B cell (primary cell): ENCODE measurements around the gene VN1R5. TPM values are rescaled to one million over a fixed set of nuclear protein-coding genes. Genes with fewer than 3 reads are reported as not detected.
"Not testable (repeated sequence)": the region's sequence is repeated elsewhere in the genome, so short reads cannot be mapped to it uniquely, and the experiment has no call there.

ENCODE experiments used
- ATAC-seq: fragments of 200-7000 bp; cut with Tn5 transposase; one replicate; pipeline ENCODE4 v1.10.0; 2021; ENCODE audit warnings: low read depth, mild to moderate bottlenecking, moderate number of reproducible peaks, moderate library complexity
- CTCF ChIA-PET: fragments of 350-600 bp; sonication (Branson Sonifier 250); formaldehyde crosslinking; loops from one replicate; lab custom pipeline; 2021; ENCODE audit warnings: antibody characterized with exemption, inconsistent platforms; lab: Charles Lee
- POLR2A ChIA-PET: fragments of 350-600 bp; sonication (Branson Sonifier 250); formaldehyde crosslinking; loops from one replicate; lab custom pipeline; 2021; ENCODE audit warnings: antibody characterized with exemption; lab: Charles Lee
- DNase-seq: peaks from one replicate; pipeline ENCODE4 v3.0.0; 2013
- H2AFZ ChIP-seq: 2 replicates; pipeline ENCODE4 v1.6.1; 2012; ENCODE audit warnings: mild to moderate bottlenecking, low read depth, low read length; ENCODE audit not compliant: insufficient read depth, poor library complexity, severe bottlenecking
- H3K27ac ChIP-seq, 2 donors: 1 replicate in 1 of 2; 2 replicates in 1 of 2; pipeline ENCODE4 v1.5.1; 2012 to 2013; ENCODE audit warnings: low read length in 2 of 2, mild to moderate bottlenecking in 2 of 2, moderate library complexity in 1 of 2
- H3K27me3 ChIP-seq, 4 experiments: fragments of 200-600 bp in 1 of 4; sonication (generic) in 1 of 4; replicated peaks in 1 of 4; 1 replicate in 2 of 4; 2 replicates in 2 of 4; pipeline versions ENCODE4 v1.6.1 to v1.7.0; 2013 to 2016; ENCODE audit warnings: low read length in 3 of 4, mild to moderate bottlenecking in 2 of 4, mixed read lengths in 1 of 4, moderate library complexity in 1 of 4; ENCODE audit not compliant: insufficient read depth in 4 of 4, control insufficient read depth in 3 of 4; ENCODE audit errors: control extremely low read depth in 1 of 4
- H3K36me3 ChIP-seq, 2 experiments: replicated peaks in 1 of 2; 1 replicate in 1 of 2; 2 replicates in 1 of 2; pipeline versions ENCODE4 v1.6.1 to v1.7.1; 2013; ENCODE audit warnings: low read length in 1 of 2; ENCODE audit not compliant: insufficient read depth in 2 of 2, control insufficient read depth in 1 of 2; ENCODE audit errors: control extremely low read depth in 1 of 2, extremely low read depth in 1 of 2
- H3K4me1 ChIP-seq, 2 donors: fragments of 200-600 bp in 1 of 2; sonication (generic) in 1 of 2; 1 replicate in 1 of 2; 2 replicates in 1 of 2; pipeline versions ENCODE4 v1.5.1 to v1.6.1; 2013 to 2017; ENCODE audit warnings: low read length in 2 of 2; ENCODE audit not compliant: control insufficient read depth in 2 of 2, insufficient read depth in 2 of 2
- H3K4me2 ChIP-seq: replicated peaks from 2 replicates; pipeline ENCODE3; 2012; ENCODE audit warnings: mild to moderate bottlenecking, low read depth, low read length; ENCODE audit not compliant: poor library complexity, severe bottlenecking
- H3K4me3 ChIP-seq, 5 experiments: fragments of 200-600 bp in 1 of 5; sonication (generic) in 1 of 5; 1 replicate in 3 of 5; 2 replicates in 2 of 5; pipeline versions ENCODE4 v1.5.1 to v1.7.0; 2011 to 2016; ENCODE audit warnings: low read length in 4 of 5, mild to moderate bottlenecking in 4 of 5, low read depth in 2 of 5, control low read depth in 1 of 5, moderate library complexity in 1 of 5; ENCODE audit not compliant: insufficient read depth in 1 of 5; ENCODE audit errors: control extremely low read depth in 1 of 5, extremely low read depth in 1 of 5
- H3K79me2 ChIP-seq: fragments of 200-600 bp; sonication (generic); one replicate; pipeline ENCODE4 v1.6.0; 2016; ENCODE audit warnings: low read length; ENCODE audit not compliant: control insufficient read depth, insufficient read depth
- H3K9ac ChIP-seq: fragments of 200-600 bp; sonication (generic); 2 replicates; pipeline ENCODE4 v1.6.1; 2017; ENCODE audit warnings: mild to moderate bottlenecking, low read length, moderate library complexity
- H3K9me3 ChIP-seq, 3 donors: one replicate each; pipeline versions ENCODE4 v1.6.1 to v1.7.1; 2013; ENCODE audit warnings: low read length in 2 of 3; ENCODE audit not compliant: control insufficient read depth in 2 of 3, insufficient read depth in 1 of 3; ENCODE audit errors: control extremely low read depth in 1 of 3
- H4K20me1 ChIP-seq: 2 replicates; pipeline ENCODE4 v1.6.0; 2012; ENCODE audit warnings: mild to moderate bottlenecking, low read length; ENCODE audit not compliant: insufficient read depth, control insufficient read depth, poor library complexity, severe bottlenecking
- H3K27ac Mint-ChIP-seq: one replicate; pipeline ENCODE4 v1.8.0; 2021; ENCODE audit warnings: mixed read lengths
- H3K27me3 Mint-ChIP-seq: one replicate; pipeline ENCODE4 v1.8.0; 2021; ENCODE audit warnings: mixed read lengths
- H3K4me1 Mint-ChIP-seq: one replicate; pipeline ENCODE4 v1.8.0; 2021; ENCODE audit warnings: mixed read lengths
- H3K4me3 Mint-ChIP-seq: one replicate; pipeline ENCODE4 v1.8.0; 2021; ENCODE audit warnings: mixed read lengths
- H3K9me3 Mint-ChIP-seq: one replicate; pipeline ENCODE4 v1.8.0; 2022; ENCODE audit warnings: mixed read lengths; ENCODE audit not compliant: insufficient read depth
- EZH2 ChIP-seq: IDR thresholded peaks from 2 replicates; pipeline ENCODE4 v1.6.1; 2012; ENCODE audit warnings: borderline replicate concordance, low read depth, mild to moderate bottlenecking, moderate library complexity, low read length; ENCODE audit not compliant: insufficient read depth, poor library complexity, severe bottlenecking
- WGBS: methylation state at CpG from one replicate; pipeline ENCODE4 v1.1.5; 2013; ENCODE audit warnings: missing lambda C conversion rate; ENCODE audit not compliant: insufficient coverage; 5-methylcytosine and 5-hydroxymethylcytosine counted together
- intact Hi-C: fragments of 100-400 bp; cut with micrococcal nuclease; formaldehyde crosslinking; loops from one replicate; pipeline ENCODE4 v1.10.0; 2022
- polyA minus RNA-seq: library from RNA; depleted of rRNA, polyadenylated mRNA; stranded (reverse); fragments of >200 nt; gene quantifications from 2 replicates; pipeline ENCODE4 v1.2.3, GENCODE V29; 2012
- polyA plus RNA-seq: library from polyadenylated mRNA; depleted of rRNA; stranded (reverse); fragments of >200 nt; gene quantifications from 2 replicates; pipeline ENCODE4 v1.2.3, GENCODE V29; 2012
- total RNA-seq, 2 donors: library from RNA; stranded (reverse); fragments of 120-200 nt in 1 of 2; gene quantifications; 1 replicate in 1 of 2; 2 replicates in 1 of 2; pipeline versions ENCODE4 v1.2.3 to v1.2.4, GENCODE V29; 2013 to 2022
- TF ChIP-seq, protein P1 (sequence below): fragments of 200-600 bp; IDR thresholded peaks from one replicate; pipeline ENCODE4 v1.8.0; 2022; ENCODE audit warnings: antibody characterized with exemption, mild to moderate bottlenecking

Gene VN1R5
- not detected in 2 replicates for total RNA-seq
- total RNA-seq (2013) = not detected
- not detected in 2 replicates for polyA plus RNA-seq
- polyA minus RNA-seq = not detected in 2 replicates

GRCh38 chr1:247255772-247256171 lies at the start of gene VN1R5:
Gene VN1R5, plus strand, starts transcription at chr1:247256072.
- DNase-seq, H3K27me3 ChIP-seq, POLR2A ChIA-PET, ATAC-seq, H2AFZ ChIP-seq, H3K4me1 Mint-ChIP-seq, H3K4me3 ChIP-seq, H3K4me1 ChIP-seq, H3K27ac Mint-ChIP-seq, intact Hi-C loops, H3K9me3 ChIP-seq, H4K20me1 ChIP-seq, H3K4me2 ChIP-seq, H3K4me3 Mint-ChIP-seq, H3K9ac ChIP-seq, H3K9me3 Mint-ChIP-seq, H3K27me3 Mint-ChIP-seq, H3K36me3 ChIP-seq, H3K27ac ChIP-seq, H3K79me2 ChIP-seq: not testable (repeated sequence)
- WGBS = 100% methylated on average over 1 of the region's 1 CpG
- CTCF ChIA-PET = interaction anchor here (0.6 kb wide), 1 partner anchor 276 kb away, joined by 3 read pairs; no protein-coding TSS in a partner anchor

- H3K9me3 ChIP-seq = no peaks in the 10 kb centered on the region
- H3K4me1 ChIP-seq = peaks cover 41% of the 10 kb centered on the region in 2 donors
- peak overlapping the region; percentile 50 for H3K27ac Mint-ChIP-seq
- DNase-seq = no peak
- peak overlapping the region; percentile 75 for H3K4me2 ChIP-seq
- H3K79me2 ChIP-seq = peaks cover 64% of the 10 kb centered on the region
- H3K27me3 ChIP-seq = no peaks in the 10 kb centered on the region
- peaks cover 64% of the 10 kb centered on the region for H3K4me1 Mint-ChIP-seq
- ChIA-PET POLR2A (no interaction called here), CTCF (interaction anchor here (1.0 kb wide), 1 partner anchor 163 kb away, joined by 3 read pairs; no protein-coding TSS in a partner anchor)
- peak overlapping the region in 3 of 5 experiments; percentile 72 to 90 (median 79) for H3K4me3 ChIP-seq
- H2AFZ ChIP-seq = no peak overlapping the region
- peak overlapping the region in 1 of 2 donors; percentile 85 for H3K27ac ChIP-seq
- peak overlapping the region; percentile 95 for H3K4me3 Mint-ChIP-seq
- H3K9ac ChIP-seq = peak overlapping the region; percentile 74
- 0% methylated on average over 1 of the region's 2 CpGs for WGBS
- H3K36me3 ChIP-seq = peaks cover 3 to 9% of the 10 kb centered on the region in 2 experiments
- intact Hi-C loops = no loop called here
- TF ChIP-seq, protein P1, sequence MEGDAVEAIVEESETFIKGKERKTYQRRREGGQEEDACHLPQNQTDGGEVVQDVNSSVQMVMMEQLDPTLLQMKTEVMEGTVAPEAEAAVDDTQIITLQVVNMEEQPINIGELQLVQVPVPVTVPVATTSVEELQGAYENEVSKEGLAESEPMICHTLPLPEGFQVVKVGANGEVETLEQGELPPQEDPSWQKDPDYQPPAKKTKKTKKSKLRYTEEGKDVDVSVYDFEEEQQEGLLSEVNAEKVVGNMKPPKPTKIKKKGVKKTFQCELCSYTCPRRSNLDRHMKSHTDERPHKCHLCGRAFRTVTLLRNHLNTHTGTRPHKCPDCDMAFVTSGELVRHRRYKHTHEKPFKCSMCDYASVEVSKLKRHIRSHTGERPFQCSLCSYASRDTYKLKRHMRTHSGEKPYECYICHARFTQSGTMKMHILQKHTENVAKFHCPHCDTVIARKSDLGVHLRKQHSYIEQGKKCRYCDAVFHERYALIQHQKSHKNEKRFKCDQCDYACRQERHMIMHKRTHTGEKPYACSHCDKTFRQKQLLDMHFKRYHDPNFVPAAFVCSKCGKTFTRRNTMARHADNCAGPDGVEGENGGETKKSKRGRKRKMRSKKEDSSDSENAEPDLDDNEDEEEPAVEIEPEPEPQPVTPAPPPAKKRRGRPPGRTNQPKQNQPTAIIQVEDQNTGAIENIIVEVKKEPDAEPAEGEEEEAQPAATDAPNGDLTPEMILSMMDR = no peak
- TF ChIP-seq EZH2 = no peak
- H4K20me1 ChIP-seq = peaks cover 49% of the 10 kb centered on the region
- H3K27me3 Mint-ChIP-seq = no peaks in the 10 kb centered on the region
- no peak for ATAC-seq
- H3K9me3 Mint-ChIP-seq = no peaks in the 10 kb centered on the region
Measured at GRCh38 chr1:247209396-247209795, 46.5 kb upstream of the VN1R5 start.
